Measurements from ENCODE around the gene RAB11FIP4.

RAB11FIP4 gene

GRCh38 chr17:31540602-31541307 lies 149.3 kb downstream of the RAB11FIP4 start:
- no peak for DNase-seq (ENCODE audit: low spot score)
- TF ChIP-seq CTCF (IDR thresholded peaks at IDR 0.05) = no peak
- Histone ChIP-seq H3K27ac (no peak overlapping the region), H3K4me3 (no peak overlapping the region)

- DNase-seq (ENCODE audit: low spot score) = no peak
- TF ChIP-seq CTCF (IDR thresholded peaks at IDR 0.05) = no peak
- no peak overlapping the region for H3K4me3 ChIP-seq
- H3K27ac ChIP-seq = no peak overlapping the region
Observed at GRCh38 chr17:31541559-31541958, 150.1 kb downstream of the RAB11FIP4 start.

GRCh38 chr17:31544186-31544585 lies 152.7 kb downstream of the RAB11FIP4 start:
- TF ChIP-seq CTCF (IDR thresholded peaks at IDR 0.05) = no peak
- H3K27ac ChIP-seq = no peak overlapping the region
- no peak for DNase-seq (ENCODE audit: low spot score)
- no peak overlapping the region for H3K4me3 ChIP-seq

- no peak overlapping the region for H3K27ac ChIP-seq
- no peak for TF ChIP-seq CTCF (IDR thresholded peaks at IDR 0.05)
- DNase-seq (ENCODE audit: low spot score) = no peak
- no peak overlapping the region for H3K4me3 ChIP-seq
Observed at GRCh38 chr17:31546650-31547049, 155.2 kb downstream of the RAB11FIP4 start.

- Histone ChIP-seq H3K27ac (peak overlapping the region; percentile 85 to 87), H3K4me3 (peak overlapping the region; percentile 90)
- TF ChIP-seq CTCF (IDR thresholded peaks at IDR 0.05) = no peak
- DNase-seq (ENCODE audit: low spot score) = no peak
Observed at GRCh38 chr17:31548709-31549108, 157.2 kb downstream of the RAB11FIP4 start.

- Histone ChIP-seq H3K4me3 (peak overlapping the region; percentile 90), H3K27ac (peak overlapping the region; percentile 85 to 87)
- no peak for TF ChIP-seq CTCF (IDR thresholded peaks at IDR 0.05)
- DNase-seq (ENCODE audit: low spot score) = no peak
Observed at GRCh38 chr17:31549121-31549524, 157.6 kb downstream of the RAB11FIP4 start.

Measured in coronary artery (tissue), 2 donors.